GM19452 (cell line): ENCODE results near the gene PROCA1.
"Not testable (repeated sequence)": the region's sequence is repeated elsewhere in the genome, so short reads cannot be mapped to it uniquely, and the experiment has no call there.

Experiments
- ATAC-seq: cut with Tn5 transposase; IDR thresholded peaks from one replicate; pipeline ENCODE4 v1.9.1; 2021; ENCODE audit not compliant: unreplicated experiment

The PROCA1 gene

DNA sequence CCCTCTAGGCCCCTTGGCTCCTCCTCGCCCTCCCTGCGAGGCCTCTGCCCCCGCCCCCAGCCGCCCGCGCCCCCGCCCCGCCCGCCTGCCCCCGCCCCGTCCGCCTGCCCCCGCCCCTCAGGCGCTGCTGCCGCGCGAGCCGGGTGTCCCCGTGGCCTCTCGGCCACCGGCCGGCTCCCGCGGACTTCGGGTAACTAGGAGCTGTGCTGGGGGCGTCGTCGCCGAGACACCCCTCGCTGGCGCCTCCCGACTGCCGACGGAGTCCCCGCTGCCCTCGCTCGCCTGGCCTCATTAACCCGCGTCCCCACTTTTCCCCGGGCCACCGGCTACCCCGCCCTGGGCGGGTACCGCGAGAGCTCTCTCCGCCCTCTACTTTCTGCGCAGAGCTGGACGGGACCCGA, 14.5 kb upstream of the PROCA1 start, which contains the start of gene TLCD1:
Gene TLCD1, minus strand, starts transcription at position 8 of the 401 bp plus-strand sequence. CDS start 136 bp downstream, outside the sequence.
- no peak for ATAC-seq

GRCh38 chr17:28725660-28726225, 14.1 kb upstream of the PROCA1 start:
- no peak for ATAC-seq

DNA sequence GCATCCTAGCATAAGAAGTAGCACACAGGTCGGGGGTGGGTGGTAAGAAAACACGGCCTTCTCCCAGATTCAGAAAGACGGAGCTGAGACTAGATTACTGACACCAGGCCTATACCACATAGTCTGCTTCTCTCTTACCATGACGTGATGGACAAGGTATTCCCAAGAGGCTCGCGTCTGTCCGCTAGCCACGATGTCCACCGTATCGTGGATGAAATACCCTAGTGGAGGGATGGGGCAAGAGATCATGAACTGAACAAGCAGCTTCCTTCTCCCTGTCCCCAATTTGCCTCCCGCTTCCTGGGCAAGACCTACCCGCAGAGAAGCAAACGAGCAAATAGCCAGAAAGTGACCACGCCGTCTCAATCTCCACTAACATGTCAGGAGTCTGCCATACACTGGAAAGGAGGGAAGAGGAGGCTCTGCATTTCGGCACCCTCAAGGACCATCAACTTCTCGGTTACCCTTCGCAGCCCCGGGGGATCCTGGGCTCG, 13.5 kb upstream of the PROCA1 start:
- ATAC-seq: no peak

- ATAC-seq: no peak
Observed at GRCh38 chr17:28724500-28725165, 12.9 kb upstream of the PROCA1 start.

GRCh38 chr17:28723836-28724499, 12.3 kb upstream of the PROCA1 start:
- not testable (repeated sequence) for ATAC-seq

- ATAC-seq: no peak
Observed at GRCh38 chr17:28723159-28723835, 11.6 kb upstream of the PROCA1 start.

DNA sequence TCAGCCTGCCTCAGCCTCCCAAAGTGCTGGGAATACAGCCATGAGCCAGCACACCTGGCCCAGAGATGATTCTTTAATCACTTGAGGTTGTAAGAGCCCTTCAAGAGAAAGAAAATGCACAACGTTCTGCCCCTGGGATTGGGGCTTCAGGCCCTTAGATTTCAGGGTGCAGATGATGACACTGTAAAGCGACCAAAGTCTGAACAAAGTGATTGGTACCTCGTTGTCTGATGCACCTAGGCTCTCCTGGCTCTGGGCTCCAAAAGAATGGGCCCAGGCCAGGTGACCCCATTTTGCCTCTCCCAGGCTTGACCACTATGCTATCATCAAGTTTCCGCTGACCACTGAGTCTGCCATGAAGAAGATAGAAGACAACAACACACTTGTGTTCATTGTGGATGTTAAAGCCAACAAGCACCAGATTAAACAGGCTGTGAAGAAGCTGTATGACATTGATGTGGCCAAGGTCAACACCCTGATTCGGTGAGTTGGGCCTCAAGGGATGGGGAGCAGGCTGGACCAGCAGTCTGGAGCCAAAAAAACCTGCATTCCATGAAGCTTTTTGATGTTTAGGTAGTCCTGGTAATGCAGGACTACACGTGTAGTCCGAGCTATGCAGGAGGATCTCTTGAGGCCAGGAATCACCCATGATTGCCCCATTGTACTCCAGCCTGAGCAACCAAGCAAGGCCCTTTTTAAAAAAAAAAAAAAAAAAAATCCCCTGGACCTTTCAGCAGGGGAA, 10.9 kb upstream of the PROCA1 start:
- no peak for ATAC-seq

- ATAC-seq: not testable (repeated sequence)
Observed at GRCh38 chr17:28720997-28721329, 9.3 kb upstream of the PROCA1 start.

- ATAC-seq: no peak
Observed at GRCh38 chr17:28720247-28720996, 8.7 kb upstream of the PROCA1 start.

DNA sequence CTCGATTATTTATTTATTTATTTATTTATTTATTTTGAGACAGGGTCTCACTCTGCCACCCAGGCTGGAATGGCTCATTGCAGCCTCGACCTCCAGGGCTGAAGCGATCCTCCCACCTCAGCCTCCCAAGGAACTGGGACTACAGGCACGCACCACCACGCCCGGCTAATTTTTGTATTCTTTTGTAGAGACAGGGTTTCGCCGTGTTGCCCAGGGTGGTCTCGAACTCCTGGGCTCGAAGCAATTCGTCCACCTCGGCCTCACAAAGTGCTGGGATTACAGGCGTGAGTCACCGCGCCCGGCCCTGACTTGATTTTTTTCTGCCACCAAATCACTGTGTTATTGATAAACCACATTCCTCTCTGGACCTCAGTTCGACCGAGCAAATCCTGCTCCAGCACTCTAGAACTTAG, 7.3 kb upstream of the PROCA1 start:
- ATAC-seq: peak; percentile 6

DNA sequence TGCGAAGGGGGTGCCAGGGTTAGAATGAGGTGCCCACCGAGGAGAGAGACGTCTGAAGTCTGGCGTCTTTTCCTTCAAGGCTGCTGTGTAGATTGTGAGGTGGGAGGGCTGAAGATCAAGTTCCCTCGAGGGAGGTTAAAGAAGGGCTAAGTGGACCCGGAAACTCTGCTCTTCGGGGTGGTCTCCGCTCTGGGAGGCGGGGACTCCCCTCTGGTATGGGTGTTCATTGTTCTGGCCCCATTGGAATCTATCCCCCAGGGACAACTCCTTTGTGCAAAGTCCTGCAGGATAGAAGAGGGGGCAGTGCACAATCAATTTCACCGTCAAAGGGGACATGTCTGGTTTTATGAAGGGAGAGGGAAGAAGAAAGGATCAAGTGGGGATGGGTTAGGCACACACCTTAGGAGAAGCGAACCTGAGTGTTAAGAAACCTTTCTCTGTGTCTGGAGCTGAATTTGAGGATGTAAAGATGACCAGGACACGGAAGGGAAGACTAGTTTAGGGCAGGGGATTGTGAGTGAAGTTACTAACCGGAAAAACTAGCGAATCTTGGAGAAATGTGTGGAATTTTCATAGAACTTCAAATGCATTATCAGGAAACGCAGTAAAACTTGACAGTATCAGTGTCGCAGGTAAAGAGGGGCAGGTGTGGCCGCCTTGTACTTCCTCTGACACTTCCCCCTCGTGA, 6.8 kb upstream of the PROCA1 start:
- ATAC-seq: no peak

DNA sequence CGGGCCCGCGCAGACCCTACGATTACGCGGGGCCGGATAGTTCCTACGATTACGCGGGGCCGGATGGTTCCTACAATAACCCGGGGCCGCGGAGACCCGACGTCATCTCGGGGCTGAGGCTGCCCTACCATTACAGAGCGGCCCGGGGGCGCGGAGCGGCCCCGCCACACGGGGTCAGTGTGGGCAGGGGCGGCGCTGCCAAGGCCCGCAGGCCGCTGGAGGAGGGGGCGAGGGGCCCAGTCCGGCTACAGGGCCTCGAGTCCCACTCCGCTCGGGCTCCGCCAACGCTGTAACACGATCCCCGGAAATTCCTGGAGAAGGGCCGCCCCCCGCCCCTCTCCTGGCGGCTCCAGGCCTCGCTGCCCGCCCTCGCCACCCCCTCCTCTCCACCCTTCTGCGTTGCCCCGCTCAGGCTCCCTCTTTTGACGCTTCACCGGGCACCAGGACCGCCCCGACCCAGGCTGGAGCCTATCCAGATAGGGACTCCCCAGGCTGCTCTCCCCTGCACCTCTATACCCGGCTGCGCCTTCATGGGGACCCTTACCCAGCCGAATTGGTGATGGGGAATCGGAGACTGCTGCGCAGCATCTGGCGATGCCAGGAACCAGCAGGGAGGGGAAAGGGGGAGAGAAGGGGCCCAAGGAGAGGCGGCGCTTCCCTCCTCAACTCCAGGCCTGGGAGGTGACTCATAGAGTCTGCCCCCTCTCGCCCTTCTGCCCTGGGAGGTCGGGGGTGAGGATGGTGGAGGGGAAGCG, 6.1 kb upstream of the PROCA1 start, which contains the start of gene RAB34:
Gene RAB34, minus strand, starts transcription at position 291 of the 755 bp plus-strand sequence. CDS start 602 bp downstream, outside the sequence.
- ATAC-seq: no peak

- ATAC-seq: no peak
Observed at GRCh38 chr17:28716740-28717577, 5.3 kb upstream of the PROCA1 start.

- no peak for ATAC-seq
Observed at GRCh38 chr17:28715217-28715616, 3.5 kb upstream of the PROCA1 start.

GRCh38 chr17:28714281-28714680, 2.6 kb upstream of the PROCA1 start:
- ATAC-seq: no peak

- ATAC-seq: no peak
Observed at GRCh38 chr17:28712705-28713415, 1.2 kb upstream of the PROCA1 start.

GRCh38 chr17:28712032-28712704, 480 bp upstream of the PROCA1 start:
- ATAC-seq: no peak
